Hepatocyte (in vitro differentiated cells): ENCODE data around the gene DEAF1. TPM values are rescaled to one million over a fixed set of nuclear protein-coding genes. Genes with fewer than 3 reads are reported as not detected.

Experiments
- DNase-seq: peaks from one replicate; pipeline ENCODE4 v3.0.0-alpha.2; 2016; ENCODE audit warnings: low spot score
- H2AFZ ChIP-seq: fragments of 200-600 bp; sonication (generic); 2 replicates; pipeline ENCODE4 v1.6.0; 2016; ENCODE audit warnings: antibody characterized with exemption, mild to moderate bottlenecking
- H3K27ac ChIP-seq: fragments of 200-600 bp; sonication (generic); 2 replicates; pipeline ENCODE4 v1.5.1; 2016; ENCODE audit warnings: mild to moderate bottlenecking
- H3K27me3 ChIP-seq: fragments of 200-600 bp; sonication (generic); 2 replicates; pipeline ENCODE4 v1.6.1; 2016
- H3K36me3 ChIP-seq: fragments of 200-600 bp; sonication (generic); replicated peaks from 2 replicates; pipeline ENCODE4 v1.5.1; 2016; ENCODE audit warnings: low read depth; ENCODE audit not compliant: insufficient read depth
- H3K4me1 ChIP-seq: fragments of 200-600 bp; sonication (generic); 2 replicates; pipeline ENCODE4 v1.5.1; 2016; ENCODE audit warnings: mild to moderate bottlenecking, moderate library complexity; ENCODE audit not compliant: insufficient read depth
- H3K4me2 ChIP-seq: fragments of 200-600 bp; sonication (generic); 2 replicates; pipeline ENCODE4 v1.6.0; 2016
- H3K4me3 ChIP-seq: fragments of 200-600 bp; sonication (generic); 2 replicates; pipeline ENCODE4 v1.5.1; 2016; ENCODE audit warnings: mild to moderate bottlenecking
- H3K79me2 ChIP-seq: fragments of 200-600 bp; sonication (generic); 2 replicates; pipeline ENCODE4 v1.6.0; 2017; ENCODE audit warnings: mild to moderate bottlenecking
- H3K9me2 ChIP-seq: fragments of 200-600 bp; sonication (generic); replicated peaks from 2 replicates; pipeline ENCODE4 v1.6.0; 2017; ENCODE audit warnings: mild to moderate bottlenecking; ENCODE audit not compliant: insufficient read depth
- H3K9me3 ChIP-seq: fragments of 200-600 bp; sonication (generic); 2 replicates; pipeline ENCODE4 v1.5.1; 2016; ENCODE audit warnings: low read depth, mild to moderate bottlenecking
- H4K20me1 ChIP-seq: fragments of 200-600 bp; sonication (generic); 2 replicates; pipeline ENCODE4 v1.6.0; 2016; ENCODE audit warnings: mild to moderate bottlenecking; ENCODE audit not compliant: insufficient read depth, poor library complexity, severe bottlenecking
- EZH2 ChIP-seq: fragments of 200-600 bp; sonication (generic); IDR thresholded peaks from 2 replicates; pipeline ENCODE4 v1.6.1; 2016; ENCODE audit warnings: antibody characterized with exemption, mild to moderate bottlenecking, borderline replicate concordance
- EZH2phosphoT487 ChIP-seq: fragments of 200-600 bp; sonication (generic); IDR thresholded peaks from one replicate; pipeline ENCODE4 v1.6.1; 2018; ENCODE audit warnings: antibody characterized with exemption, mild to moderate bottlenecking, low read depth, moderate library complexity; ENCODE audit not compliant: unreplicated experiment, severe bottlenecking
- WGBS: methylation state at CpG from one replicate; pipeline ENCODE4 v1.1.6; 2016; ENCODE audit warnings: low lambda C conversion rate; ENCODE audit errors: missing lambda C conversion rate; 5-methylcytosine and 5-hydroxymethylcytosine counted together
- polyA plus RNA-seq: library from polyadenylated mRNA; unstranded; fragments of >200 nt; fragmentation: Nextera tagmentation; extraction: Ambion mirVana; gene quantifications from 2 replicates; pipeline ENCODE4 v1.2.1, GENCODE V29; 2016
- total RNA-seq: library from RNA; depleted of rRNA; stranded (reverse); fragments of >200 nt; gene quantifications from 2 replicates; pipeline ENCODE4 v1.2.3, GENCODE V29; 2014
- TF ChIP-seq, protein P1 (sequence below): fragments of 200-600 bp; sonication (generic); IDR thresholded peaks from 2 replicates; pipeline ENCODE4 v1.5.1; 2016; ENCODE audit warnings: antibody characterized with exemption, mild to moderate bottlenecking; ENCODE audit not compliant: poor library complexity

Gene DEAF1
- total and polyA plus RNA-seq, 2 experiments from 2014 or later, result 27.2 to 59.1 TPM

DNA sequence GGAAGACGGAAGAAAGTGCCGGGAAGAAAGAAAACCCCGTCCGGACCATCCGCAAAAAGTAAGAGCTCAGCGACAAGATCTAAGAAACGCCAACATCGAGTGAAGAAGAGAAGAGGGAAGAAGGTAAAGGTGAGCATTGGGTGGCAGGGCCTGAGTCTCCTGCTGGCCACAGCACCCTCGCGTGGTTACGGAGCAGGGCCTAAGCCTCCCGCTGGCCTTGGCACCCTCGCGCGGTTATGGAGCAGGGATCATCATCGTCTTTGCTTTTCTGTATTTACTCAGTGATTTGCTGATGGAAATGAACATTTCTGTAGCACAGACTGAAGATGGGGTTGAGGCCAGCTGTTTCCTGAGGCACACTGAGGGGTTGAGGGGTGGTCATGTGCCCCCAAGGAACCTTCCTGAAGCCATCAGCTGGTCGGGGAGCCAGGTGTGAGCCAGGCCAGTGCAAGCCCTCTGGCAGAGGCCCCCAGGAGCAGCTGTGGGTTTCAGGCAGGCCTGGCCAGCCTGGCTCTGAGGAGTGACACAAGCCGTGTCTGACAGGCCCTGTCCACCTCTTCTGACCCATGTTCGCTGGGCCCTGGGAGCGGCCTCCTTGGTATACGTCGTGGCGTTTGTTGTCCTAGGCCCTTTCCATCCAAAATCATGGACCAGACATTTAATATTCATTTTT, 93.3 kb downstream of the DEAF1 start:
- Histone ChIP-seq H3K36me3 (no peaks in the 10 kb centered on the region), H3K4me3 (no peak overlapping the region), H3K9me2 (no peaks in the 10 kb centered on the region), H3K79me2 (peaks cover 4% of the 10 kb centered on the region), H4K20me1 (peaks cover 4% of the 10 kb centered on the region), H2AFZ (no peak overlapping the region), H3K9me3 (no peaks in the 10 kb centered on the region), H3K4me2 (no peak overlapping the region), H3K27ac (no peak overlapping the region), H3K4me1 (no peaks in the 10 kb centered on the region), H3K27me3 (no peaks in the 10 kb centered on the region)
- DNase-seq, result no peak
- WGBS, result 96% methylated on average over 23 of the region's 23 CpGs
- TF ChIP-seq, protein P1, sequence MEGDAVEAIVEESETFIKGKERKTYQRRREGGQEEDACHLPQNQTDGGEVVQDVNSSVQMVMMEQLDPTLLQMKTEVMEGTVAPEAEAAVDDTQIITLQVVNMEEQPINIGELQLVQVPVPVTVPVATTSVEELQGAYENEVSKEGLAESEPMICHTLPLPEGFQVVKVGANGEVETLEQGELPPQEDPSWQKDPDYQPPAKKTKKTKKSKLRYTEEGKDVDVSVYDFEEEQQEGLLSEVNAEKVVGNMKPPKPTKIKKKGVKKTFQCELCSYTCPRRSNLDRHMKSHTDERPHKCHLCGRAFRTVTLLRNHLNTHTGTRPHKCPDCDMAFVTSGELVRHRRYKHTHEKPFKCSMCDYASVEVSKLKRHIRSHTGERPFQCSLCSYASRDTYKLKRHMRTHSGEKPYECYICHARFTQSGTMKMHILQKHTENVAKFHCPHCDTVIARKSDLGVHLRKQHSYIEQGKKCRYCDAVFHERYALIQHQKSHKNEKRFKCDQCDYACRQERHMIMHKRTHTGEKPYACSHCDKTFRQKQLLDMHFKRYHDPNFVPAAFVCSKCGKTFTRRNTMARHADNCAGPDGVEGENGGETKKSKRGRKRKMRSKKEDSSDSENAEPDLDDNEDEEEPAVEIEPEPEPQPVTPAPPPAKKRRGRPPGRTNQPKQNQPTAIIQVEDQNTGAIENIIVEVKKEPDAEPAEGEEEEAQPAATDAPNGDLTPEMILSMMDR, result no peak
- no peak for TF ChIP-seq EZH2phosphoT487
- no peak for TF ChIP-seq EZH2

DNA sequence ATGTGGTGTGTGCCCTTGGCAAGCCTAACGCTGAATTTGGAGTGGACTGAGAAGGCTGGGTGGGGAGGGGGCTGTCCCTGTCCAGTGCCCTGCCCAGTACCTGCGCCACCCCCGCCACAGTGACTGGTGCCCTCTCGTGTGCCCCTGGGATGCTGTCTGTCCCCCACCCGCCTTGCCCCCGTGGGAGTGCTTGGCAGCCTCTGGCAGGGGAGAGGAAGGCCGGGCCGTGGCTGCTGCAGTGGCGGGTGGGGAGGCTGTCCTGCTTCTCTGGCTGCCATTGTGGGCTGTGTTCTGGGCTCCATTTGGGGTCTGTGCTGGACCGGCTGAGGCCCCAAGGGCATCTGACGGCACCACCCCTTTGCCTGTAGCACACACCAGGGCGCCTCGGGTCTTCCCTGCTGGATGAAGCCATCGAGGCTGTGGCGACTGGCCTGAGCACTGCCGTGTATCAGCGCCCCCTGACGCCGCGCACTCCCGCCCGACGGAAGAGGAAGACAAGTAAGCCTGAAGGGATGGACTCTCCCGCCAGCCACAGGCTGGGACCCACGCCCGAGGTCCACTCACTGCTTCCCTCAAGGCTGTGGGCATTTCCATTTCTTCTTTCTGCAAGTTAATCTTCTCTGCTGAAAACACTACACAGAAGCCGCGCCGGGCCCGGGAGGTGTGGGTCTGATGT, 96.9 kb downstream of the DEAF1 start:
- Histone ChIP-seq H3K4me3 (no peak overlapping the region), H3K27me3 (no peaks in the 10 kb centered on the region), H3K4me1 (no peaks in the 10 kb centered on the region), H3K4me2 (no peak overlapping the region), H2AFZ (no peak overlapping the region), H3K27ac (no peak overlapping the region), H4K20me1 (peaks cover 6% of the 10 kb centered on the region), H3K79me2 (peaks cover 27% of the 10 kb centered on the region), H3K9me3 (no peaks in the 10 kb centered on the region), H3K36me3 (no peaks in the 10 kb centered on the region), H3K9me2 (no peaks in the 10 kb centered on the region)
- 94% methylated on average over 27 of the region's 30 CpGs for WGBS
- no peak for DNase-seq
- TF ChIP-seq EZH2 (no peak), EZH2phosphoT487 (no peak)
- TF ChIP-seq, protein P1, result no peak

DNA sequence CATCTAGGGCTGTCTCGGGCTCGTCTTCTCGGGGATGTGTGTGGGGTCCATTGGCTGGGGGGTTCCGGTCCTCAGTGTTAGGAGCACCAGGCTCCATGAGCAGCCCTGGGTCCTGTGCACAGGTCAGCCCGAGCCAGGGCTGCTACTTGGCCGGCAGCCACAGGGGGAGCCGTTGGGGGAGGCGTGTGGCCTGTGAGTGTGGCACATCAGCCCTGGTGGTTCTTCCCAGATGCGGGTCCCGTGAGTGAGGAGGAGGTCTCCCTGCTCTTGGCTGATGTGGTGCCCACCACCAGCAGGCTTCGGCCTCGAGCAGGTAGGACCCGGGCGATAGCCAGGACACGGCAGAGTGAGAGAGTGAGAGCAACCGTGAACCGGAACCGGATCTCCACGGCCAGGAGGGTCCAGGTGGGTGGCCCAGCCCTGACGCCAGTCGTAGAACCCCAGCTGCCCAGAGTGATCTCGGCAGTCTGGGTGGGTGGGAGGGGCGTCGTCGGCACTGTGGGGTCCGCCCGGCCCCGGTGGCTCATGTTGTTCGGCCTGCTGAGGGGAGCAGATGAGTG, 97.8 kb downstream of the DEAF1 start:
- Histone ChIP-seq H3K27me3 (no peaks in the 10 kb centered on the region), H3K4me3 (no peak overlapping the region), H3K9me2 (no peaks in the 10 kb centered on the region), H3K9me3 (no peaks in the 10 kb centered on the region), H4K20me1 (peaks cover 6% of the 10 kb centered on the region), H3K79me2 (peaks cover 27% of the 10 kb centered on the region), H2AFZ (no peak overlapping the region), H3K4me1 (no peaks in the 10 kb centered on the region), H3K27ac (no peak overlapping the region), H3K4me2 (no peak overlapping the region), H3K36me3 (no peaks in the 10 kb centered on the region)
- 97% methylated on average over 23 of the region's 29 CpGs for WGBS
- DNase-seq, result no peak
- TF ChIP-seq EZH2phosphoT487 (no peak), EZH2 (no peak)
- TF ChIP-seq, protein P1, result no peak
